Measurements from ENCODE around the gene BORA.
"Not testable (repeated sequence)": the region's sequence is repeated elsewhere in the genome, so short reads cannot be mapped to it uniquely, and the experiment has no call there.

Gene BORA

GRCh38 chr13:72774019-72774418 lies 46.3 kb downstream of the BORA start:
- no peak for DNase-seq

- peak; percentile 94 for DNase-seq
Observed at GRCh38 chr13:72781451-72782439, 54.0 kb downstream of the BORA start, which contains the start of the genes DIS3 and PIBF1. DIS3 (minus strand) TSS chr13:72781900; CDS start chr13:72781832, 68 bp downstream. PIBF1 (plus strand) TSS chr13:72782133; CDS start chr13:72783470, 1,337 bp downstream.

- peak; percentile 25 for DNase-seq
Observed at GRCh38 chr13:72782717-72783116, 55.0 kb downstream of the BORA start.

DNA sequence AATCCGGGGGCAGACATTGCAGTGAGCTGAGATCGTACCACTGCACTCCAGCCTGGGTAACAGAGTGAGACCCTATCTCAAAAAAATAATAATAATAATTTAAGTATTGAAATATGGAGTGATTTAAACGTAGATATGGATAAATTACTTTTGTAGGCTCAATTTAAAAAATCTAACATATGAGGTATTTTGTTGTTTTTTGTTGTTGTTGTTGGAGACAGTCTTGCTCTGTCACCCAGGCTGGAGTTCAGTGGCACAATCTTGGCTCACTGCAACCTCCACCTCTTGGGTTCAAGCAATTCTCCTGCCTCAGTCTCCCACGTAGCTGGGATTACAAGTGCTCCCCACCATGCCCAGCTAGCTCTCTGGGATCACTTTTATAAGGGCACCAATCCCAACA lies 57.0 kb downstream of the BORA start:
- DNase-seq, result not testable (repeated sequence)

DNA sequence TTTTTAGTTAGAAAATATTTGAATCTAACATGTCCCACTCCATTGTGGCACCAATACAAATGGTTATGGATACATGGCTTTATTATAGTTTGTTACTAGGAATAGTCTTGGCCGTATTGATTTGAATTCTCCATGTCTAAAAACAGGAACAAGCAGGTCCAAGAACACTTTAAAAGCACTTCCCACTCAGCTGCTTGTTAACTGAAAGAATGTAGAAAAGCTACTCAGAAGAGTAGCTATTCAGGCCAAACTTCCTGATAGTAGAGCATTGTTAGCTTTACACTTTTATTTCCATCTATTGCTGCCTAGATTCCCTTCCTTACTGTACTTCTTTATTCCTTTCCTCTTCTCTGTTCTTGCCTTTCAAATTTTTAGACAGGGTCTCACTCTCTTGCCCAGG lies 61.1 kb downstream of the BORA start:
- DNase-seq, result no peak

DNA sequence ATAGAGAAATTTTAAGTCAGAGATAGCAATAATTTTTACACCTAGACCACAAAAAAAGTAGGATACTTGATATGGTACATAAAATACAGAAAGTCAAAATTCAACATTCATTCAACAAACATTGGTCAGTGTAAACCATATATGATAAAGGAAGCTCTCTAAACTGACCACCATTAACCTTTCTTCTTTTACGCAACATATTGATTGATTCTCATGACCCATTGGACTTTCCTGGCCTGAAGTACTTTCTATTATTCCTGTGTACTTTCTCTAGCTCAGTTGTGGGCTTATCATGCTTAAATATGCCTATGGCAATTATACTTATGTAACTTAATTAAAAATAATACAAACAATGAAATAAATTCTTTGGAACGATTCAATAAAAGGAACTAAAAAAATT lies 64.9 kb downstream of the BORA start:
- no peak for DNase-seq

GRCh38 chr13:72798817-72799216 lies 71.1 kb downstream of the BORA start:
- no peak for DNase-seq

- DNase-seq, result no peak
Observed at GRCh38 chr13:72804301-72804700, 76.6 kb downstream of the BORA start.

Data from NCI-H748 treated with DMSO at 0.1 percent for 48 hours (cell line).